Immature natural killer cell (primary cell): ENCODE results near the gene SLC1A5. TPM values are rescaled to one million over a fixed set of nuclear protein-coding genes. Genes with fewer than 3 reads are reported as not detected.

ENCODE experiments used
- DNase-seq, 3 donors: peaks; one replicate each; pipeline ENCODE4 v3.0.0; 2022; ENCODE audit warnings: mixed read lengths in 1 of 3
- H3K27ac Mint-ChIP-seq, 6 donors: one replicate each; pipeline ENCODE4 v1.8.0; 2020; ENCODE audit warnings: mixed read lengths in 6 of 6, mild to moderate bottlenecking in 5 of 6, inconsistent platforms in 4 of 6, moderate library complexity in 3 of 6
- H3K27me3 Mint-ChIP-seq, 3 donors: one replicate each; pipeline ENCODE4 v1.8.0; 2020 to 2021; ENCODE audit warnings: low read depth in 3 of 3, mild to moderate bottlenecking in 3 of 3, mixed read lengths in 3 of 3, moderate library complexity in 3 of 3, inconsistent platforms in 1 of 3
- H3K36me3 Mint-ChIP-seq, 3 donors: one replicate each; pipeline ENCODE4 v1.8.0; 2020; ENCODE audit warnings: mixed read lengths in 3 of 3, inconsistent platforms in 2 of 3, mild to moderate bottlenecking in 2 of 3
- H3K4me1 Mint-ChIP-seq, 2 donors: one replicate each; pipeline ENCODE4 v1.8.0; 2020; ENCODE audit warnings: inconsistent platforms in 2 of 2, mild to moderate bottlenecking in 2 of 2, mixed read lengths in 2 of 2, moderate library complexity in 1 of 2
- H3K4me3 Mint-ChIP-seq, 5 donors: one replicate each; pipeline ENCODE4 v1.8.0; 2020; ENCODE audit warnings: mild to moderate bottlenecking in 5 of 5, mixed read lengths in 5 of 5, inconsistent platforms in 3 of 5, moderate library complexity in 3 of 5
- H3K9me3 Mint-ChIP-seq, 6 donors: one replicate each; pipeline ENCODE4 v1.8.0; 2020; ENCODE audit warnings: mild to moderate bottlenecking in 6 of 6, mixed read lengths in 6 of 6, inconsistent platforms in 4 of 6, moderate library complexity in 3 of 6
- polyA plus RNA-seq, 3 donors: library from polyadenylated mRNA; unstranded; fragments of 300-500 nt; fragmentation: Illumina TruSeq; gene quantifications; one replicate each; pipeline ENCODE4 v1.2.3, GENCODE V29; 2021

Gene SLC1A5
- polyA plus RNA-seq, 3 donors from 2014 or later = 17.4 to 37.7 (median 32.6) TPM

DNA sequence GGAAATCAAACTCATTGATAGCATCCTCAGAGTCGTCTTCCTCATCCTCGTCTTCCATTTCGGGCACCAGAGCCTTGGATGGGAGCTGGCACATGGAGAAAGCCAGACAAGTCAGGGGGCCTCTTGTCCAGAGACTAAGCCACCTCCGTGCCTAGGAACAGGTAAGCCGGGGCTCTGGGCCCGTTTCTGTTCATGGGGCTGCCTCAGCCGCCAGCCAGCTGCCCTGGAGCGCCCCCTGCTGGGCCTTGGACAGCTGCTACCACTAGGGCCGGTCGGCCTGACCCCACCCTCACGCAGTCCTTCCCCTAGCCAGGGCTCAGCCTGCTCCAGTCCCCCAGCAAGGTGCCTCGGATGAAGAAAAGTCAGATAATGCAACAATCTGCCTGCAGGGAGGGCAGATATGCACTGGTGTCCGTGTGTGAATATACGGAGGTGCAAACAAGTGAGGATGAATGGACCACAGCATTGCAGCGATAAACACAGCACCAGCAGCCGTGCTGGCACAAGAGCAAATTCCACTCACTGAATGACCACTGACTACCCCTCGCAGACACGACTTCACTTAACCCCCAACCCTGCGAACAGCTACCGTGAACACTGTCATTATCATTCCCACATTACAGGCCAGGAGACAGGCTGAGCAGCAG is 59.6 kb downstream of the SLC1A5 start:
- H3K4me1 Mint-ChIP-seq = peaks cover 9 to 18% of the 10 kb centered on the region in 2 donors
- peaks cover 2 to 9% (median 5%) of the 10 kb centered on the region in 3 donors for H3K27me3 Mint-ChIP-seq
- no peak overlapping the region for H3K4me3 Mint-ChIP-seq
- peaks cover 4 to 42% (median 15%) of the 10 kb centered on the region in 3 donors for H3K36me3 Mint-ChIP-seq
- peak; percentile 75 to 78 (median 78) for DNase-seq
- no peaks in the 10 kb centered on the region for H3K9me3 Mint-ChIP-seq
- peak overlapping the region in 2 of 6 donors; percentile 35 to 50 for H3K27ac Mint-ChIP-seq

DNA sequence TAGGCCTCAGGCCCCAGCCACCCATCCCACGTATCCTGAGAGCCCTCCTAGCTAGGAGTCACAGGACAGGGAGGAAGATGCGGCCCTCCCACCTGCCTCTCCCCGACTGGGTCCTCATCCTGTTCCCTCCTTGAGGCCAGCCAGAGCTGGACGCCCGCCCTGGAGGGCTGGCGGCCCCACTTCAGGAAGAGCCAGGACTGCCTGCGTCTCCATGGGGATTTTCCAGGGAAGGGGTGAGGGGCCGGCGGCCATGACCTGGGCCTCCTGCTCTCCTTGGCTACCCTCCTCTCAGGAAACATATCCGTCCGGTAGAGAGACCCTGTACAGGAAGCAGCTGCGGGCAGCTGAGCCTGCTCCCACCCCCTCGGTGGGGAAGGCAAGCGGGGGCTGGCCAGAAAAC is 60.2 kb downstream of the SLC1A5 start:
- H3K27me3 Mint-ChIP-seq = peaks cover 2 to 9% (median 5%) of the 10 kb centered on the region in 3 donors
- H3K27ac Mint-ChIP-seq = no peak overlapping the region
- H3K36me3 Mint-ChIP-seq = peaks cover 4 to 39% (median 15%) of the 10 kb centered on the region in 3 donors
- DNase-seq = no peak
- peaks cover 15 to 24% of the 10 kb centered on the region in 2 donors for H3K4me1 Mint-ChIP-seq
- no peak overlapping the region for H3K4me3 Mint-ChIP-seq
- no peaks in the 10 kb centered on the region for H3K9me3 Mint-ChIP-seq

DNA sequence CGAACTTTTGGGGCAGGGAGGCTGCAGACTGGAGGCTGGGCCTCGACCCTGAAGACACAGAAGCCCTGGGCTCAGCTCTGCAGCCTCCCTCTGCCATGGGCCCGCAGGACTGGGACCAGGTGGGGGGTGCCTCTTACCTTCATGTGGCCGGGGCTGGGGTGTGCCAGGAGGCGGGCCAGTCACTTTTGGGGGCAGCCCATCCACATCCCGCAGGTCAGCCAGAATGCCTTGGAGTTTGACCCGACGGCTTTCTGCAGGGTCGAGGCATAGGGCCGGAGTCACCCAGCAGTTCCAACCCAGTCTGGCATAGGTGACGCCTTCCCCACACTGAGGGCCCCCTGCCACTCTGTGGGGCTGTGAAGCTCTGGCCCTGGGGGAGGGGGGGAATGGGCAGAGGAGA is 60.6 kb downstream of the SLC1A5 start:
- H3K36me3 Mint-ChIP-seq = peaks cover 4 to 38% (median 15%) of the 10 kb centered on the region in 3 donors
- H3K4me1 Mint-ChIP-seq = peaks cover 20 to 28% of the 10 kb centered on the region in 2 donors
- H3K27me3 Mint-ChIP-seq = peaks cover 2 to 9% (median 5%) of the 10 kb centered on the region in 3 donors
- no peak overlapping the region for H3K4me3 Mint-ChIP-seq
- no peak for DNase-seq
- H3K27ac Mint-ChIP-seq = no peak overlapping the region
- H3K9me3 Mint-ChIP-seq = no peaks in the 10 kb centered on the region

- Mint-ChIP-seq H3K9me3 (no peaks in the 10 kb centered on the region), H3K36me3 (peaks cover 4 to 38% (median 16%) of the 10 kb centered on the region in 3 donors), H3K4me3 (no peak overlapping the region), H3K27ac (no peak overlapping the region), H3K4me1 (peaks cover 27 to 35% of the 10 kb centered on the region in 2 donors), H3K27me3 (peaks cover 2 to 11% (median 4%) of the 10 kb centered on the region in 3 donors)
- no peak for DNase-seq
Observed at GRCh38 chr19:46726971-46727501, 61.4 kb downstream of the SLC1A5 start.

DNA sequence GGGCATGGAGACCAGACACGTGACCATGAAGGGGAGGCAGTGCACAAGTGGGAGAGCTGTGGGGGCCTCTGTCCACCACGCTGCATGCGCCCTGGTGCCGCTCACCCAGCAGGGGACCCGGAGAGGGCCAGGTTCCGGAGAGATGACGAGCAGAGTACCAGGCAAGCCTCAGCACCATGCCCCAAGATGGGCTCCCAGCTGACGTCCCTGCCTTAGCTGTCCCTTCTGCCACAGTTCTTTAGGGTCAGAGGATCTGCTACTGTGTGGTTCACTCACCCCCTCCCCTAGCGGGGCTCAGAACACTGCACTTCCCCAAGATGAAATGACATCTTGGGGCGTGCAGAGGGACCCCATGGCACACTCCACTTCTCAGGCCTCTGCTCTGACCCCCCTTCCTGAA is 61.8 kb downstream of the SLC1A5 start:
- Mint-ChIP-seq H3K4me3 (no peak overlapping the region), H3K36me3 (peaks cover 4 to 35% (median 15%) of the 10 kb centered on the region in 3 donors), H3K27me3 (peaks cover 2 to 8% (median 3%) of the 10 kb centered on the region in 3 donors), H3K27ac (no peak overlapping the region), H3K4me1 (peaks cover 29 to 36% of the 10 kb centered on the region in 2 donors), H3K9me3 (no peaks in the 10 kb centered on the region)
- DNase-seq = no peak

DNA sequence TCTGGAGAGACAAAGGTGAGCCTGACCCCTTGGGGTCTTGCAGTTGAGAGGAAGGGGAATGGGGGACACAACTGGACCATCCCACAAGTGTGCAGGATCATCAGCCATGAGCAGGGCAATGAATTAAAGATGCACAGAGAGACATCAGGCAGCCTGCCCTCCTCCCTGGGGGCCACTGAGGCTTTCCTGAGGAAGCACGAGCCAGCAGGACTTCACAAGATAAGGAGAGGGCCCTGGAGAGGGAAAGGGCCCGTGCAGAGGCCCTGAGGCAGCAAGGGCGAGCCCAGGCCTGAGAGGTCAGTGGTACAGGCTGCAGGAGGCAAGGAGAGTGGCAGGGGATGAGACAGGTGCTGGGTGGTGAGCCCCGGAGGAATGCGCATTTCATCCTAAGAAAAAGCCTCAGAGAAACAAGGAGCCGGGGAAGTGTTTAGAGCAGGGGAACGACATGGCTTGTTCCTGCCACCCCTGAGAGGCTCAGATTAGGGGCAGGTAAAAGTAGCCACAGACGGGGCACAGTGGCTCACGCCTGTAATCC is 62.5 kb downstream of the SLC1A5 start:
- DNase-seq = no peak
- Mint-ChIP-seq H3K4me3 (no peak overlapping the region), H3K27me3 (peaks cover 2 to 5% (median 2%) of the 10 kb centered on the region in 3 donors), H3K36me3 (peaks cover 4 to 33% (median 15%) of the 10 kb centered on the region in 3 donors), H3K27ac (no peak overlapping the region), H3K4me1 (peaks cover 29 to 36% of the 10 kb centered on the region in 2 donors), H3K9me3 (no peaks in the 10 kb centered on the region)

GRCh38 chr19:46725036-46725820 is 63.2 kb downstream of the SLC1A5 start:
- no peak overlapping the region for H3K27ac Mint-ChIP-seq

More at GRCh38 chr19:46725036-46725820, 63.2 kb downstream of the SLC1A5 start:
- Mint-ChIP-seq H3K9me3 (no peaks in the 10 kb centered on the region), H3K27me3 (peaks cover 2 to 5% (median 2%) of the 10 kb centered on the region in 3 donors), H3K36me3 (peaks cover 4 to 37% (median 18%) of the 10 kb centered on the region in 3 donors), H3K4me3 (no peak overlapping the region), H3K4me1 (peaks cover 29 to 41% of the 10 kb centered on the region in 2 donors)
- DNase-seq = no peak

Other genes starting within 250 kb of the SLC1A5 start
- 100 to 1,000 TPM; 151 to 185 (median 178) TPM for gene CALM3, start 187.3 kb downstream of the SLC1A5 start, polyA plus RNA-seq
- under 1 TPM in 2 of 3 donors, not detected in 1; 0.14 to 0.52 TPM for gene PTGIR, start 163.5 kb downstream of the SLC1A5 start, polyA plus RNA-seq
- gene GNG8, start 152.4 kb downstream of the SLC1A5 start, polyA plus RNA-seq = not detected
- not detected for gene DACT3, start 127.4 kb downstream of the SLC1A5 start, polyA plus RNA-seq
- gene PRKD2, start 71.5 kb downstream of the SLC1A5 start, polyA plus RNA-seq = 100 to 1,000 TPM in 1 of 3 donors, 10 to 100 TPM in 2; 36.3 to 116 (median 36.3) TPM
- gene FKRP, start 42.5 kb downstream of the SLC1A5 start, polyA plus RNA-seq = 1 to 10 TPM in 2 of 3 donors, not detected in 1; 2.2 to 5.4 TPM
- 10 to 100 TPM in 2 of 3 donors, 1 to 10 TPM in 1; 8.8 to 26.8 (median 10.8) TPM for gene STRN4, start 42.1 kb downstream of the SLC1A5 start, polyA plus RNA-seq
- gene AP2S1, start 62.3 kb upstream of the SLC1A5 start, polyA plus RNA-seq = 100 to 1,000 TPM in 1 of 3 donors, 10 to 100 TPM in 2; 86.8 to 116 (median 90.3) TPM
- gene ARHGAP35, start 72.4 kb upstream of the SLC1A5 start, polyA plus RNA-seq = 1 to 10 TPM; 1.5 to 6.9 (median 2.7) TPM
- gene NPAS1, start 231.2 kb upstream of the SLC1A5 start, polyA plus RNA-seq = not detected